SH-SY5Y (cell line): Measurements from ENCODE around the gene ZNF831.

Experiments
- GATA2 ChIP-seq: IDR thresholded peaks from 2 replicates; pipeline ENCODE4 v1.6.1; 2011; ENCODE audit warnings: mild to moderate bottlenecking, low read depth, low read length
- GATA3 ChIP-seq: IDR thresholded peaks from 2 replicates; pipeline ENCODE4 v1.6.1; 2011; ENCODE audit warnings: low read depth, mild to moderate bottlenecking, low read length, moderate library complexity

Gene ZNF831

GRCh38 chr20:59273739-59274357, 110.2 kb downstream of the ZNF831 start:
- TF ChIP-seq GATA2 (no peak), GATA3 (no peak)

- TF ChIP-seq GATA3 (no peak), GATA2 (no peak)
Observed at GRCh38 chr20:59276938-59277337, 113.3 kb downstream of the ZNF831 start.

- no peak for TF ChIP-seq GATA2
- TF ChIP-seq GATA3: no peak
Observed at GRCh38 chr20:59284470-59284869, 120.8 kb downstream of the ZNF831 start.

GRCh38 chr20:59289994-59290393, 126.4 kb downstream of the ZNF831 start:
- TF ChIP-seq GATA3 (no peak), GATA2 (no peak)

GRCh38 chr20:59291740-59292383, 128.2 kb downstream of the ZNF831 start:
- TF ChIP-seq GATA3 (no peak), GATA2 (no peak)

- TF ChIP-seq GATA2: no peak
- TF ChIP-seq GATA3: no peak
Observed at GRCh38 chr20:59295531-59295930, 131.9 kb downstream of the ZNF831 start.

- TF ChIP-seq GATA3 (no peak), GATA2 (no peak)
Observed at GRCh38 chr20:59297686-59298085, 134.1 kb downstream of the ZNF831 start.

GRCh38 chr20:59299945-59300332, 136.3 kb downstream of the ZNF831 start:
- TF ChIP-seq GATA3 (no peak), GATA2 (no peak)

- TF ChIP-seq GATA2 (no peak), GATA3 (no peak)
Observed at GRCh38 chr20:59300333-59301081, 136.9 kb downstream of the ZNF831 start, which contains the start of gene EDN3. Gene EDN3, plus strand, starts transcription at chr20:59300611. Its CDS starts 202 bp downstream, at chr20:59300813.

GRCh38 chr20:59301343-59302007, 137.9 kb downstream of the ZNF831 start:
- TF ChIP-seq GATA2 (no peak), GATA3 (no peak)

GRCh38 chr20:59305908-59306655, 142.5 kb downstream of the ZNF831 start:
- no peak for TF ChIP-seq GATA3
- no peak for TF ChIP-seq GATA2

- TF ChIP-seq GATA3: no peak
- TF ChIP-seq GATA2: no peak
Observed at GRCh38 chr20:59307270-59307669, 143.6 kb downstream of the ZNF831 start.
